Epithelial cell of esophagus (primary cell): ENCODE results near the gene BNC2.
"Not testable (repeated sequence)": the region's sequence is repeated elsewhere in the genome, so short reads cannot be mapped to it uniquely, and the experiment has no call there.

Experiments
- DNase-seq: peaks from one replicate; pipeline ENCODE4 v3.0.0; 2010; ENCODE audit warnings: low read depth
- H3K4me3 ChIP-seq: 2 replicates; pipeline ENCODE4 v1.5.1; 2011; ENCODE audit warnings: mild to moderate bottlenecking, low read length, control low read depth
- CTCF ChIP-seq: IDR thresholded peaks from 2 replicates; pipeline ENCODE4 v1.5.1; 2011; ENCODE audit warnings: low read depth, mild to moderate bottlenecking, low read length, control low read depth, inconsistent platforms; ENCODE audit not compliant: insufficient read depth; ENCODE audit errors: missing control alignments

BNC2 gene

GRCh38 chr9:16870596-16871335 lies at the start of gene BNC2:
Gene BNC2 (minus strand): TSS chr9:16870670. CDS start chr9:16870648, 22 bp downstream.
- H3K4me3 ChIP-seq: peak within 1 kb of the TSS; percentile 42
- no peak for TF ChIP-seq CTCF
- DNase-seq: no peak

GRCh38 chr9:16918920-16919319 lies 48.5 kb upstream of the BNC2 start:
- no peak for TF ChIP-seq CTCF
- no peak for DNase-seq
- H3K4me3 ChIP-seq: no peak overlapping the region

- no peak for TF ChIP-seq CTCF
- no peak for DNase-seq
- no peak overlapping the region for H3K4me3 ChIP-seq
Observed at GRCh38 chr9:16915126-16915831, 44.8 kb upstream of the BNC2 start.

- no peak for DNase-seq
- TF ChIP-seq CTCF: no peak
- no peak overlapping the region for H3K4me3 ChIP-seq
Observed at GRCh38 chr9:16912197-16912596, 41.7 kb upstream of the BNC2 start.

- not testable (repeated sequence) for DNase-seq, H3K4me3 ChIP-seq
Observed at GRCh38 chr9:16908206-16908605, 37.7 kb upstream of the BNC2 start.

GRCh38 chr9:16904655-16905054 lies 34.2 kb upstream of the BNC2 start:
- no peak for DNase-seq
- no peak overlapping the region for H3K4me3 ChIP-seq
- no peak for TF ChIP-seq CTCF

GRCh38 chr9:16901590-16901989 lies 31.1 kb upstream of the BNC2 start:
- no peak for TF ChIP-seq CTCF
- H3K4me3 ChIP-seq: no peak overlapping the region
- peak; percentile 37 for DNase-seq
